ENCODE data around the gene POLDIP3. TPM values are rescaled to one million over a fixed set of nuclear protein-coding genes. Genes with fewer than 3 reads are reported as not detected.

POLDIP3 gene
- total and polyA plus RNA-seq, 2 experiments from 2014 or later, result 31.4 to 40.3 TPM

DNA sequence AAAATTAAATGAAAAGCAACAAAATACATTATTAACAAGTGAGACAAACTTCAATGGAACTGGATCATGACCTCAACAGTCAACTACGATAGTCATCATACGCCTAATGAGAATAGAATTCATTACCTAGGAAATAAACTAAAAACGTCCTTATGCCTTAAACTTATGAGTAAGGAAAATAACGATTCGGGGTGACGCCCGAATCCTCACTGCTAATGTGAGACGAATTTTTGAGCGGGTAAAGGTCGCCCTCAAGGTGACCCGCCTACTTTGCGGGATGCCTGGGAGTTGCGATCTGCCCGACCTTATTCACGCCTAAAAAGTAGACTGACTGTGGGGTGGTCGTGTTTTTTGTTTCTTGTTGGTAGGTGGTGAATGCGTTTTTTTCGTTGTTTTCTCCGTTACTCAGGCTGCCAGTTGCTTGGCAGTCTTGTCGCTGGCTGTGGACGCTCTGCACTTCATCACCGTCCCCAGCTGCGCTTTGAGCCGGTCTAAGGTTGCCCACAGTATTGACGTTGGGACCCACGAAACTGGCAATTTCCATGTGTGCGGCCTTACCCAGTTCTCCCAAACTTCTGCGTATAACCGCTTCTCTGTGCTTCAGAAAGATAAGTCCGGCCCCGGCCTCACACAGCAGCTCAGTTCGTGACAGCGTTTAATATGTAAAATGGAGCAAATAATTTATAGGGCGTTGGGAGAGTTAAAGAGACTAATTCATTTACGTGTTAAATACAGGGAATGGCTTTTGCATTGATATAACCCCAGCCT, 593 bp upstream of the POLDIP3 start:
- TF ChIP-seq EZH2 (IDR thresholded peaks at IDR 0.05; ENCODE audit: borderline replicate concordance), result no peak
- no peak for TF ChIP-seq CTCF (IDR thresholded peaks at IDR 0.05; ENCODE audit: poor library complexity)
- TF ChIP-seq EZH2phosphoT487 (IDR thresholded peaks at IDR 0.05; ENCODE audit: low read depth, severe bottlenecking, unreplicated experiment), result no peak
- peaks cover 24% of the 10 kb centered on the region for H3K4me1 ChIP-seq (ENCODE audit: insufficient read depth)
- peaks cover 33% of the 10 kb centered on the region for H4K20me1 ChIP-seq (ENCODE audit: insufficient read depth, poor library complexity, severe bottlenecking)
- no peaks in the 10 kb centered on the region for H3K9me2 ChIP-seq (replicated peaks; ENCODE audit: insufficient read depth)
- H3K27me3 ChIP-seq, result no peaks in the 10 kb centered on the region
- no peak overlapping the region for H2AFZ ChIP-seq
- H3K9me3 ChIP-seq (ENCODE audit: low read depth), result no peaks in the 10 kb centered on the region
- H3K27ac ChIP-seq, result peak overlapping the region; percentile 90
- no peaks in the 10 kb centered on the region for H3K36me3 ChIP-seq (replicated peaks; ENCODE audit: insufficient read depth, low read depth)
- peak overlapping the region; percentile 69 for H3K4me2 ChIP-seq
- peaks cover 38% of the 10 kb centered on the region for H3K79me2 ChIP-seq
- WGBS (ENCODE audit: low lambda C conversion rate, missing lambda C conversion rate), result 3% methylated on average over 35 of the region's 35 CpGs
- H3K4me3 ChIP-seq, result no peak overlapping the region
- peak; percentile 95 for DNase-seq (ENCODE audit: low spot score)

DNA sequence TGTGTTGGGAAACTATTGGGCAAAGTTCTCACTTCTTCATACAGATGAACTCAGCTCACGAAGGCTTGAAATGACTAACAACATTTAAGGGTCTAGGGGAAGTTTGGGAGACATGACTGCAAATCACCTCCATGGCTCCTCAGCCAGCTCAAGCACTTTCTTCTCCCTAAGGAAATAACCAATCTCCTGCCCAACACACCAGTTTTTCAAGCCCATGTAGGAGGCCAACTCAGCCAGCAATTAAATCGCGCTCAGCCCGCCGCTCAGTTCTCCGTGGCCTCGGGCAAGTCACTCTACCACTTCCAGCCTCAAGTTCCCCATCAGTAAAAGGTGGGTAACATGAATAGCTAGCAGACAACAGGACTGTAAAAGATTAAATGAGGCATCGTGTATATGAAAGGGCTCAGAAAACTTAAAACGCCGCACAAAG, 796 bp downstream of the POLDIP3 start:
- Histone ChIP-seq H3K4me2 (peak overlapping the region; percentile 77), H3K79me2 (peaks cover 52% of the 10 kb centered on the region), H3K27ac (peak overlapping the region; percentile 90), H3K4me1 (ENCODE audit: insufficient read depth) (peaks cover 30% of the 10 kb centered on the region), H3K9me3 (ENCODE audit: low read depth) (no peaks in the 10 kb centered on the region), H4K20me1 (ENCODE audit: insufficient read depth, poor library complexity, severe bottlenecking) (peaks cover 47% of the 10 kb centered on the region), H3K4me3 (peak overlapping the region; percentile 75), H3K9me2 (replicated peaks; ENCODE audit: insufficient read depth) (no peaks in the 10 kb centered on the region), H3K36me3 (replicated peaks; ENCODE audit: insufficient read depth, low read depth) (no peaks in the 10 kb centered on the region), H3K27me3 (no peaks in the 10 kb centered on the region), H2AFZ (peak overlapping the region; percentile 34)
- WGBS (ENCODE audit: low lambda C conversion rate, missing lambda C conversion rate), result under 1% methylated on average over 10 of the region's 10 CpGs
- no peak for DNase-seq (ENCODE audit: low spot score)
- no peak for TF ChIP-seq EZH2phosphoT487 (IDR thresholded peaks at IDR 0.05; ENCODE audit: low read depth, severe bottlenecking, unreplicated experiment)
- no peak for TF ChIP-seq CTCF (IDR thresholded peaks at IDR 0.05; ENCODE audit: poor library complexity)
- TF ChIP-seq EZH2 (IDR thresholded peaks at IDR 0.05; ENCODE audit: borderline replicate concordance), result no peak

GRCh38 chr22:42612336-42612735, 2.3 kb downstream of the POLDIP3 start:
- Histone ChIP-seq H3K27ac (no peak overlapping the region), H3K9me2 (replicated peaks; ENCODE audit: insufficient read depth) (no peaks in the 10 kb centered on the region), H3K36me3 (replicated peaks; ENCODE audit: insufficient read depth, low read depth) (no peaks in the 10 kb centered on the region), H3K79me2 (peaks cover 68% of the 10 kb centered on the region), H4K20me1 (ENCODE audit: insufficient read depth, poor library complexity, severe bottlenecking) (peaks cover 56% of the 10 kb centered on the region), H3K4me3 (no peak overlapping the region), H2AFZ (no peak overlapping the region), H3K4me1 (ENCODE audit: insufficient read depth) (peaks cover 31% of the 10 kb centered on the region), H3K4me2 (peak overlapping the region; percentile 77), H3K27me3 (no peaks in the 10 kb centered on the region), H3K9me3 (ENCODE audit: low read depth) (no peaks in the 10 kb centered on the region)
- no peak for TF ChIP-seq EZH2phosphoT487 (IDR thresholded peaks at IDR 0.05; ENCODE audit: low read depth, severe bottlenecking, unreplicated experiment)
- TF ChIP-seq EZH2 (IDR thresholded peaks at IDR 0.05; ENCODE audit: borderline replicate concordance), result no peak
- no peak for TF ChIP-seq CTCF (IDR thresholded peaks at IDR 0.05; ENCODE audit: poor library complexity)
- DNase-seq (ENCODE audit: low spot score), result no peak
- 95% methylated on average over 11 of the region's 11 CpGs for WGBS (ENCODE audit: low lambda C conversion rate, missing lambda C conversion rate)

All from hepatocyte (in vitro differentiated cells).